Liver (tissue), 9 donors: ENCODE results near the gene TSHZ2. TPM values are rescaled to one million over a fixed set of nuclear protein-coding genes. Genes with fewer than 3 reads are reported as not detected.

ENCODE experiments used
- DNase-seq: peaks from one replicate; pipeline ENCODE4 v3.0.0-alpha.2; 2017; ENCODE audit warnings: low spot score
- H3K27ac ChIP-seq, 2 donors: one replicate each; pipeline ENCODE4 v1.7.0; 2013; ENCODE audit warnings: inconsistent platforms in 2 of 2, low read length in 2 of 2, control low read depth in 1 of 2, low read depth in 1 of 2, mild to moderate bottlenecking in 1 of 2
- H3K27me3 ChIP-seq, 4 donors: one replicate each; pipeline versions ENCODE4 v1.6.1 to v1.7.0; 2013; ENCODE audit warnings: low read length in 3 of 4, inconsistent platforms in 1 of 4, mild to moderate bottlenecking in 1 of 4, moderate library complexity in 1 of 4; ENCODE audit not compliant: control insufficient read depth in 4 of 4, insufficient read depth in 4 of 4
- H3K36me3 ChIP-seq, 4 donors: one replicate each; pipeline versions ENCODE4 v1.6.1 to v1.7.0; 2013; ENCODE audit warnings: low read length in 3 of 4, mild to moderate bottlenecking in 3 of 4, low read depth in 1 of 4, moderate library complexity in 1 of 4; ENCODE audit not compliant: control insufficient read depth in 4 of 4, insufficient read depth in 3 of 4
- H3K4me1 ChIP-seq, 4 donors: one replicate each; pipeline versions ENCODE4 v1.6.1 to v1.7.0; 2013; ENCODE audit warnings: low read length in 3 of 4, mild to moderate bottlenecking in 3 of 4, moderate library complexity in 1 of 4; ENCODE audit not compliant: control insufficient read depth in 4 of 4, insufficient read depth in 4 of 4
- H3K4me3 ChIP-seq, 3 donors: one replicate each; pipeline versions ENCODE4 v1.6.1 to v1.7.0; 2013; ENCODE audit warnings: low read length in 3 of 3, control low read depth in 1 of 3, low read depth in 1 of 3, mild to moderate bottlenecking in 1 of 3
- H3K9ac ChIP-seq, 2 donors: one replicate each; pipeline ENCODE4 v1.7.0; 2013; ENCODE audit warnings: low read length in 2 of 2, mild to moderate bottlenecking in 2 of 2, moderate library complexity in 2 of 2, control low read depth in 1 of 2, low read depth in 1 of 2
- H3K9me3 ChIP-seq, 4 donors: one replicate each; pipeline versions ENCODE4 v1.6.1 to v1.7.0; 2013; ENCODE audit warnings: low read length in 3 of 4; ENCODE audit not compliant: control insufficient read depth in 4 of 4
- ATF3 ChIP-seq: IDR thresholded peaks from 2 replicates; pipeline ENCODE4 v1.6.1; 2016; ENCODE audit warnings: antibody characterized with exemption
- CTCF ChIP-seq: fragments of 150-350 bp; IDR thresholded peaks from 2 replicates; pipeline ENCODE4 v1.5.1; 2017; ENCODE audit warnings: improper control_type of control experiment, low read depth, low read length; ENCODE audit not compliant: missing input control
- EGR1 ChIP-seq, 2 donors: IDR thresholded peaks; 2 replicates each; pipeline ENCODE4 v1.6.1; 2016 to 2018; ENCODE audit warnings: antibody characterized with exemption in 2 of 2, low read depth in 2 of 2
- FOXA2 ChIP-seq: IDR thresholded peaks from 2 replicates; pipeline ENCODE4 v1.6.1; 2016; ENCODE audit warnings: antibody characterized with exemption
- HNF4A ChIP-seq, 2 donors: conservative IDR thresholded peaks; 2 replicates each; pipeline ENCODE4 v1.6.1; 2016; ENCODE audit warnings: antibody characterized with exemption in 2 of 2, mild to moderate bottlenecking in 2 of 2
- JUND ChIP-seq, 2 donors: IDR thresholded peaks; 2 replicates each; pipeline ENCODE4 v1.6.1; 2016; ENCODE audit warnings: antibody characterized with exemption in 2 of 2
- RAD21 ChIP-seq, 2 donors: IDR thresholded peaks; 2 replicates each; pipeline ENCODE4 v1.6.1; 2016; ENCODE audit warnings: antibody characterized with exemption in 2 of 2, mild to moderate bottlenecking in 2 of 2
- RXRA ChIP-seq, 2 donors: IDR thresholded peaks; 2 replicates each; pipeline ENCODE4 v1.6.1; 2017 to 2018; ENCODE audit warnings: antibody characterized with exemption in 2 of 2, mild to moderate bottlenecking in 1 of 2
- SP1 ChIP-seq: IDR thresholded peaks from 2 replicates; pipeline ENCODE4 v1.6.1; 2018; ENCODE audit warnings: antibody characterized with exemption, mild to moderate bottlenecking
- TAF1 ChIP-seq: conservative IDR thresholded peaks from 2 replicates; pipeline ENCODE4 v1.6.1; 2016; ENCODE audit warnings: antibody characterized with exemption, mild to moderate bottlenecking
- YY1 ChIP-seq: IDR thresholded peaks from 2 replicates; pipeline ENCODE4 v1.6.1; 2016; ENCODE audit warnings: antibody characterized with exemption, mild to moderate bottlenecking
- ZBTB33 ChIP-seq: IDR thresholded peaks from 2 replicates; pipeline ENCODE4 v1.6.1; 2016; ENCODE audit warnings: antibody characterized with exemption
- WGBS: extraction: QIAGEN DNeasy Blood & Tissue Kit; methylation state at CpG from one replicate; pipeline ENCODE4 v1.1.7; 2013; 5-methylcytosine and 5-hydroxymethylcytosine counted together
- polyA plus RNA-seq, 2 donors: library from polyadenylated mRNA; stranded (reverse) in 1 of 2; unstranded in 1 of 2; fragments of 200-250 nt in 1 of 2; fragments of >200 nt in 1 of 2; fragmentation: Nextera tagmentation in 1 of 2; extraction: Ambion mirVana in 1 of 2; gene quantifications; one replicate each; pipeline versions ENCODE4 v1.2.1 to v1.2.3, GENCODE V29; 2013 to 2015
- total RNA-seq, 2 donors: library from RNA; depleted of rRNA; stranded (reverse); fragments of >200 nt; gene quantifications; one replicate each; pipeline ENCODE4 v1.2.3, GENCODE V29; 2014
- TF ChIP-seq, protein P1 (sequence below): IDR thresholded peaks from 2 replicates; pipeline ENCODE4 v1.6.1; 2016; ENCODE audit warnings: antibody characterized with exemption
- TF ChIP-seq, protein P2 (sequence below): IDR thresholded peaks from 2 replicates; pipeline ENCODE4 v1.6.1; 2016; ENCODE audit warnings: antibody characterized with exemption, mild to moderate bottlenecking
- donor health status: healthy.
- donor health status: healthy.
- donor health status: healthy.
- donor health status: healthy.
- donor health status: healthy.

The TSHZ2 gene
- total and polyA plus RNA-seq, 4 donors: 2.9 to 11.3 (median 7.8) TPM

DNA sequence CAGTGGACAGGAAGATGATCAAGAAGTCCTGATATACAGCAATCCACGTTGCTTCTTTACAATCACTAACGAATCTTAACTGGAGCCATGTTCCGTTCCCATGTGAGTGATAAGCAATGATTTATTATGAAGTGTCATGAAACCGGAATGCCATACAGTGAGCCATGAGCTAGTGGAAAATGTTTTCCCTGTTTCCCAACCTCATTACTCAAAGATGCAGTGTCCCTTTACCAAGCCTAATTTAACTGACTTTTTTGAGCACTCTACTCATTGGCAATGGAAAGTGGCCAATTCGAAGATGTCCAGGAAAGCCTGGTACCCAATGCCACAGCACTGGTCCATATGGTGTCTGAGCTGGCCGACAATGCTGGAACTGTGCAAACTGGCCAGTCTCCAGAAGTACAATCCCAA, 473.2 kb downstream of the TSHZ2 start:
- no peak for TF ChIP-seq JUND (IDR thresholded peaks at IDR 0.05)
- TF ChIP-seq FOXA2: no peak
- no peak for TF ChIP-seq CTCF
- TF ChIP-seq ZBTB33: no peak
- WGBS: 77% methylated on average over 6 of the region's 6 CpGs

DNA sequence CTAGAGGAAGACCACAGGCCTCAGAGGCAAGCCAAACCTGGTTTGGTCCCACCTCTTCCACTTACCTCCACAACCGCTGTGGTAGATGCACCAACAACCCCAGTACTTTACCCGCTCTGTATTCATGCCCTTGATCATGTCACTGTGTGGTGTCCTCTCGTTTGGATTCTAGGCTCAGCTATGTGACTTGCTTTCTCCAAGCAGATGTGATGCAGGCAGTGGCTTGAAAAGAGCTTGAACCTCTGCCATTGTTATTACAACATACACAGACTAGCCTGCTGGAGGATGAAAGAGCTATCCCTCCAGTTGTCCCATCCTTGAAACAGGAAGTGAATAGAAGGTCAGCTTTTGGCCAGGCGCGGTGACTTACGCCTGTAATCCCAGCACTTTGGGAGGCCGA, 473.8 kb downstream of the TSHZ2 start:
- no peak overlapping the region for H3K9ac ChIP-seq
- TF ChIP-seq EGR1 (IDR thresholded peaks at IDR 0.05; ENCODE audit: low read depth in 2 of 2) (no peak), ATF3 (no peak), HNF4A (conservative IDR thresholded peaks at IDR 0.05) (no peak), TAF1 (no peak), ZBTB33 (no peak), RAD21 (IDR thresholded peaks at IDR 0.05) (no peak), SP1 (no peak), RXRA (IDR thresholded peaks at IDR 0.05) (no peak), CTCF (no peak), JUND (IDR thresholded peaks at IDR 0.05) (no peak), YY1 (no peak)
- TF ChIP-seq, protein P1, sequence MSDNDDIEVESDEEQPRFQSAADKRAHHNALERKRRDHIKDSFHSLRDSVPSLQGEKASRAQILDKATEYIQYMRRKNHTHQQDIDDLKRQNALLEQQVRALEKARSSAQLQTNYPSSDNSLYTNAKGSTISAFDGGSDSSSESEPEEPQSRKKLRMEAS: no peak
- TF ChIP-seq, protein P2, sequence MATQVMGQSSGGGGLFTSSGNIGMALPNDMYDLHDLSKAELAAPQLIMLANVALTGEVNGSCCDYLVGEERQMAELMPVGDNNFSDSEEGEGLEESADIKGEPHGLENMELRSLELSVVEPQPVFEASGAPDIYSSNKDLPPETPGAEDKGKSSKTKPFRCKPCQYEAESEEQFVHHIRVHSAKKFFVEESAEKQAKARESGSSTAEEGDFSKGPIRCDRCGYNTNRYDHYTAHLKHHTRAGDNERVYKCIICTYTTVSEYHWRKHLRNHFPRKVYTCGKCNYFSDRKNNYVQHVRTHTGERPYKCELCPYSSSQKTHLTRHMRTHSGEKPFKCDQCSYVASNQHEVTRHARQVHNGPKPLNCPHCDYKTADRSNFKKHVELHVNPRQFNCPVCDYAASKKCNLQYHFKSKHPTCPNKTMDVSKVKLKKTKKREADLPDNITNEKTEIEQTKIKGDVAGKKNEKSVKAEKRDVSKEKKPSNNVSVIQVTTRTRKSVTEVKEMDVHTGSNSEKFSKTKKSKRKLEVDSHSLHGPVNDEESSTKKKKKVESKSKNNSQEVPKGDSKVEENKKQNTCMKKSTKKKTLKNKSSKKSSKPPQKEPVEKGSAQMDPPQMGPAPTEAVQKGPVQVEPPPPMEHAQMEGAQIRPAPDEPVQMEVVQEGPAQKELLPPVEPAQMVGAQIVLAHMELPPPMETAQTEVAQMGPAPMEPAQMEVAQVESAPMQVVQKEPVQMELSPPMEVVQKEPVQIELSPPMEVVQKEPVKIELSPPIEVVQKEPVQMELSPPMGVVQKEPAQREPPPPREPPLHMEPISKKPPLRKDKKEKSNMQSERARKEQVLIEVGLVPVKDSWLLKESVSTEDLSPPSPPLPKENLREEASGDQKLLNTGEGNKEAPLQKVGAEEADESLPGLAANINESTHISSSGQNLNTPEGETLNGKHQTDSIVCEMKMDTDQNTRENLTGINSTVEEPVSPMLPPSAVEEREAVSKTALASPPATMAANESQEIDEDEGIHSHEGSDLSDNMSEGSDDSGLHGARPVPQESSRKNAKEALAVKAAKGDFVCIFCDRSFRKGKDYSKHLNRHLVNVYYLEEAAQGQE: no peak
- peaks cover 0 to 6% (median 0%) of the 10 kb centered on the region in 4 donors for H3K4me1 ChIP-seq
- H3K4me3 ChIP-seq: no peak overlapping the region
- no peak overlapping the region for H3K27ac ChIP-seq
- no peaks in the 10 kb centered on the region for H3K27me3 ChIP-seq
- H3K36me3 ChIP-seq: peaks cover 0 to 2% (median 0%) of the 10 kb centered on the region in 4 donors
- 92% methylated on average over 7 of the region's 7 CpGs for WGBS
- peaks cover 0 to 6% (median 2%) of the 10 kb centered on the region in 4 donors for H3K9me3 ChIP-seq
- no peak for DNase-seq

More for the DNA sequence above, 473.2 kb downstream of the TSHZ2 start:
- H3K27me3 ChIP-seq: no peaks in the 10 kb centered on the region
- H3K9ac ChIP-seq: no peak overlapping the region
- H3K36me3 ChIP-seq: peaks cover 0 to 2% (median 0%) of the 10 kb centered on the region in 4 donors
- no peak overlapping the region for H3K27ac ChIP-seq
- no peak overlapping the region for H3K4me3 ChIP-seq
- DNase-seq: no peak
- peaks cover 0 to 6% (median 0%) of the 10 kb centered on the region in 4 donors for H3K4me1 ChIP-seq
- H3K9me3 ChIP-seq: peaks cover 0 to 6% (median 1%) of the 10 kb centered on the region in 4 donors
